Adrenal gland (tissue), 12 donors: Measurements from ENCODE around the gene ADK. TPM values are rescaled to one million over a fixed set of nuclear protein-coding genes. Genes with fewer than 3 reads are reported as not detected.

ENCODE experiments used
- DNase-seq, 7 donors: peaks; one replicate each; pipeline ENCODE4 v3.0.0-alpha.2; 2019 to 2020
- H3K27ac ChIP-seq, 5 donors: fragments of 200-600 bp; sonication (generic) in 4 of 5; 1 replicate in 3 of 5; 2 replicates in 2 of 5; pipeline versions ENCODE4 v1.5.1 to v1.8.0; 2016 to 2020; ENCODE audit warnings: mild to moderate bottlenecking in 1 of 5
- H3K27me3 ChIP-seq: fragments of 200-600 bp; 2 replicates; pipeline ENCODE4 v1.8.0; 2021
- H3K36me3 ChIP-seq, 2 donors: fragments of 200-600 bp; replicated peaks in 1 of 2; 1 replicate in 1 of 2; 2 replicates in 1 of 2; pipeline versions ENCODE4 v1.5.1 to v1.8.0; 2018 to 2022
- H3K4me1 ChIP-seq, 2 donors: fragments of 200-600 bp; replicated peaks in 1 of 2; 1 replicate in 1 of 2; 2 replicates in 1 of 2; pipeline versions ENCODE4 v1.5.1 to v1.8.0; 2018 to 2021
- H3K4me3 ChIP-seq, 4 donors: fragments of 200-600 bp; sonication (generic) in 3 of 4; one replicate each; pipeline ENCODE4 v1.5.1; 2016 to 2018
- H3K9me3 ChIP-seq, 3 donors: fragments of 200-600 bp; sonication (generic) in 1 of 3; replicated peaks in 1 of 3; 1 replicate in 2 of 3; 2 replicates in 1 of 3; pipeline versions ENCODE4 v1.5.1 to v1.8.0; 2016 to 2021
- CTCF ChIP-seq, 6 experiments: fragments of 450-650 bp in 4 of 6; fragments of 200-600 bp in 2 of 6; sonication (generic) in 1 of 6; IDR thresholded peaks; 1 replicate in 5 of 6; 2 replicates in 1 of 6; pipeline versions ENCODE4 v1.5.1 to v1.8.0; 2016 to 2021; ENCODE audit warnings: antibody characterized with exemption in 6 of 6, mild to moderate bottlenecking in 2 of 6, moderate library complexity in 1 of 6
- POLR2A ChIP-seq, 2 donors: fragments of 450-650 bp; IDR thresholded peaks; one replicate each; pipeline ENCODE4 v1.6.1; 2017; ENCODE audit warnings: antibody characterized with exemption in 2 of 2, mild to moderate bottlenecking in 2 of 2, moderate library complexity in 1 of 2
- WGBS, 4 donors: extraction: QIAGEN DNeasy Blood & Tissue Kit in 2 of 4; methylation state at CpG; one replicate each; pipeline versions ENCODE4 v1.1.5 to v1.1.7; 2013 to 2017; 5-methylcytosine and 5-hydroxymethylcytosine counted together
- intact Hi-C, 2 donors: fragments of 100-400 bp; cut with DNase I; formaldehyde crosslinking; loops; one replicate each; pipeline versions ENCODE4 v1.14.1 to v1.15.0; 2022 to 2023
- polyA plus RNA-seq, 3 donors: library from polyadenylated mRNA; stranded (reverse); fragments of 200-250 nt in 2 of 3; fragments of 350-450 nt in 1 of 3; fragmentation: Illumina TruSeq in 1 of 3; extraction: RNeasy Lipid Tissue Mini Kit (QIAGEN cat#74804) in 1 of 3; gene quantifications; one replicate each; pipeline ENCODE4 v1.2.3, GENCODE V29; 2013 to 2014
- total RNA-seq, 9 donors: library from RNA; depleted of rRNA in 4 of 9; stranded (reverse); fragments of >200 nt in 4 of 9; fragments of 120-200 nt in 1 of 9; fragmentation: NEBNext Ultra II Directional in 1 of 9; extraction: Animal tissue kit (Norgen Biotek cat#: 25700) in 1 of 9; gene quantifications; one replicate each; pipeline versions ENCODE4 v1.1.0 to v1.2.4, GENCODE V29; 2013 to 2023
- donor health status: healthy with polysubstance abuse.
- donor health status: Bipolar disorder and iron deficiency.
- donor health status: DM: yes; HTN: yes; CAD: no.
- donor health status: DM: no; HTN: no; CAD: no.
- donor health status: DM: no; HTN: no; CAD: no.
- donor health status: DM: yes; HTN: yes; CAD: no.

The ADK gene
- total and polyA plus RNA-seq, 12 donors, result 8.2 to 45.5 (median 22.2) TPM

GRCh38 chr10:74674927-74675326 is 523.9 kb downstream of the ADK start:
- H3K27me3 ChIP-seq, result no peaks in the 10 kb centered on the region
- H3K27ac ChIP-seq, result no peak overlapping the region
- DNase-seq, result no peak
- no peaks in the 10 kb centered on the region for H3K9me3 ChIP-seq
- no peaks in the 10 kb centered on the region for H3K4me1 ChIP-seq
- TF ChIP-seq POLR2A (IDR thresholded peaks at IDR 0.05) (no peak), CTCF (IDR thresholded peaks at IDR 0.05) (no peak)
- 94 to 100% (median 98%) methylated on average over 1 of the region's 1 CpG for WGBS, 4 donors
- no peak overlapping the region for H3K4me3 ChIP-seq
- no peaks in the 10 kb centered on the region for H3K36me3 ChIP-seq
- intact Hi-C loops, result no loop called here

- intact Hi-C loops, result no loop called here
- TF ChIP-seq POLR2A (IDR thresholded peaks at IDR 0.05) (no peak), CTCF (IDR thresholded peaks at IDR 0.05) (no peak)
Measured at GRCh38 chr10:74675484-74675883, 524.5 kb downstream of the ADK start.

GRCh38 chr10:74677951-74678350 is 526.9 kb downstream of the ADK start:
- Histone ChIP-seq H3K36me3 (no peaks in the 10 kb centered on the region), H3K27ac (no peak overlapping the region), H3K4me3 (no peak overlapping the region), H3K4me1 (no peaks in the 10 kb centered on the region), H3K27me3 (no peaks in the 10 kb centered on the region), H3K9me3 (no peaks in the 10 kb centered on the region)
- WGBS, 4 donors, result 94 to 100% (median 96%) methylated on average over 1 of the region's 1 CpG
- intact Hi-C loops, result no loop called here
- TF ChIP-seq CTCF (IDR thresholded peaks at IDR 0.05), result no peak
- TF ChIP-seq POLR2A (IDR thresholded peaks at IDR 0.05), result no peak
- no peak for DNase-seq

More at GRCh38 chr10:74675484-74675883, 524.5 kb downstream of the ADK start:
- Histone ChIP-seq H3K36me3 (no peaks in the 10 kb centered on the region), H3K4me1 (no peaks in the 10 kb centered on the region), H3K9me3 (no peaks in the 10 kb centered on the region), H3K4me3 (no peak overlapping the region), H3K27me3 (no peaks in the 10 kb centered on the region), H3K27ac (no peak overlapping the region)
- DNase-seq, result no peak

GRCh38 chr10:74681917-74682627 is 531.1 kb downstream of the ADK start:
- Histone ChIP-seq H3K9me3 (no peaks in the 10 kb centered on the region), H3K36me3 (no peaks in the 10 kb centered on the region), H3K4me3 (no peak overlapping the region), H3K27me3 (no peaks in the 10 kb centered on the region), H3K27ac (no peak overlapping the region), H3K4me1 (no peaks in the 10 kb centered on the region)
- WGBS, 4 donors, result 96% methylated on average over 4 of the region's 4 CpGs
- intact Hi-C loops, result no loop called here
- TF ChIP-seq CTCF (IDR thresholded peaks at IDR 0.05), result no peak
- no peak for TF ChIP-seq POLR2A (IDR thresholded peaks at IDR 0.05)
- no peak for DNase-seq
